Measurements from ENCODE around the gene AMOTL1.

AMOTL1 gene

GRCh38 chr11:94799726-94800125 is 31.6 kb downstream of the AMOTL1 start:
- no peak for TF ChIP-seq ZFX (IDR thresholded peaks at IDR 0.05)
- no peak for TF ChIP-seq CTCF (conservative IDR thresholded peaks at IDR 0.05)

GRCh38 chr11:94800414-94800813 is 32.3 kb downstream of the AMOTL1 start:
- H3K27ac ChIP-seq: peak overlapping the region; percentile 78
- TF ChIP-seq ZFX (IDR thresholded peaks at IDR 0.05) (no peak), CTCF (conservative IDR thresholded peaks at IDR 0.05) (no peak)

More at GRCh38 chr11:94799726-94800125, 31.6 kb downstream of the AMOTL1 start:
- peak overlapping the region; percentile 78 for H3K27ac ChIP-seq

- peak overlapping the region; percentile 78 for H3K27ac ChIP-seq
- TF ChIP-seq ZFX (IDR thresholded peaks at IDR 0.05): no peak
- TF ChIP-seq CTCF (conservative IDR thresholded peaks at IDR 0.05): no peak
Observed at GRCh38 chr11:94801866-94802460, 33.8 kb downstream of the AMOTL1 start.

- TF ChIP-seq ZFX (IDR thresholded peaks at IDR 0.05): no peak
- no peak for TF ChIP-seq CTCF (conservative IDR thresholded peaks at IDR 0.05)
- H3K27ac ChIP-seq: no peak overlapping the region
Observed at GRCh38 chr11:94802501-94802900, 34.3 kb downstream of the AMOTL1 start.

GRCh38 chr11:94803491-94803890 is 35.3 kb downstream of the AMOTL1 start:
- TF ChIP-seq CTCF (conservative IDR thresholded peaks at IDR 0.05): no peak
- no peak for TF ChIP-seq ZFX (IDR thresholded peaks at IDR 0.05)
- no peak overlapping the region for H3K27ac ChIP-seq

- TF ChIP-seq CTCF (conservative IDR thresholded peaks at IDR 0.05) (no peak), ZFX (IDR thresholded peaks at IDR 0.05) (no peak)
- peak overlapping the region; percentile 34; the same call in 1 of the 2 replicates for H3K27ac ChIP-seq
Observed at GRCh38 chr11:94804874-94805273, 36.7 kb downstream of the AMOTL1 start.

GRCh38 chr11:94806014-94806413 is 37.9 kb downstream of the AMOTL1 start:
- TF ChIP-seq CTCF (conservative IDR thresholded peaks at IDR 0.05) (no peak), ZFX (IDR thresholded peaks at IDR 0.05) (no peak)
- no peak overlapping the region; the same call in 1 of the 2 replicates for H3K27ac ChIP-seq
